Stomach (tissue), 4 donors: Measurements from ENCODE around the gene ARL15.

Experiments used
- CTCF ChIP-seq, 7 experiments: fragments of 450-650 bp in 4 of 7; fragments of 200-600 bp in 3 of 7; sonication (generic) in 3 of 7; IDR thresholded peaks; one replicate each; pipeline ENCODE4 v1.5.1; 2016 to 2019; ENCODE audit warnings: antibody characterized with exemption in 7 of 7, control low read depth in 2 of 7, mild to moderate bottlenecking in 1 of 7
- EP300 ChIP-seq: sonication (generic); formaldehyde crosslinking; IDR thresholded peaks from one replicate; pipeline ENCODE4 v1.6.1; 2017; ENCODE audit warnings: antibody characterized with exemption

- TF ChIP-seq CTCF (IDR thresholded peaks at IDR 0.05) (no peak), EP300 (no peak)
Measured at GRCh38 chr5:54146916-54147315, 163.5 kb downstream of the ARL15 start.
